ENCODE results near the gene PTPRO.

GRCh38 chr12:15350643-15351042 is 28.3 kb downstream of the PTPRO start:
- TF ChIP-seq, protein P1, sequence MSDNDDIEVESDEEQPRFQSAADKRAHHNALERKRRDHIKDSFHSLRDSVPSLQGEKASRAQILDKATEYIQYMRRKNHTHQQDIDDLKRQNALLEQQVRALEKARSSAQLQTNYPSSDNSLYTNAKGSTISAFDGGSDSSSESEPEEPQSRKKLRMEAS (IDR thresholded peaks at IDR 0.05) = no peak
- no peak for TF ChIP-seq HDAC2 (IDR thresholded peaks at IDR 0.05)
- TF ChIP-seq CTCF (IDR thresholded peaks at IDR 0.05) = no peak

Measured in A549 (cell line).